ENCODE measurements around the gene PRICKLE4. TPM values are rescaled to one million over a fixed set of nuclear protein-coding genes. Genes with fewer than 3 reads are reported as not detected.
"Not testable (repeated sequence)": the region's sequence is repeated elsewhere in the genome, so short reads cannot be mapped to it uniquely, and the experiment has no call there.

The PRICKLE4 gene
- total RNA-seq, 1 experiment from 2014 or later: 0.41 TPM

DNA sequence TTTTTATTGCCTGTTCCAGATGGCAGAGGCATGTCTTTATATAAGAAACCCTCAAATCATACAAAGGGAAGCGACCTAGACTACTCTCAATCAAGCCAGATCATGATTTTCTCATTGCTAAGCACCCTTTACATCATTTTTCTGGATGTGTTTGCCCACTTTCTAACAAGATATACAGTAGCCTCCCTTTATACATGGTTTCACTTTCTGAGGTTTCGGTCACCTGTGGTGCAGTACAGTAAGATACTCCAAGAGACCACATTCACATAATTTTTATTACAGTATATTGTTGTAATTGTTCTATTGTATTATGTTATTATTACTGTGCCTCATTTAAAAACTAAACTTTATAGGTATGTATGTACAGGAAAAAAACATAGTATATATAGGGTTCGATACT, 30.5 kb downstream of the PRICKLE4 start:
- Histone ChIP-seq H3K79me2 (ENCODE audit: low read length) (no peaks in the 10 kb centered on the region), H3K9me3 (ENCODE audit: low read length) (no peaks in the 10 kb centered on the region), H4K20me1 (ENCODE audit: insufficient read depth, low read depth, low read length) (no peaks in the 10 kb centered on the region), H3K9ac (ENCODE audit: low read length) (no peak overlapping the region), H3K9me2 (replicated peaks; ENCODE audit: insufficient read depth, low read length) (no peaks in the 10 kb centered on the region), H3K4me1 (ENCODE audit: low read length) (peaks cover 20% of the 10 kb centered on the region), H3K27ac (ENCODE audit: low read length) (no peak overlapping the region), H2AFZ (ENCODE audit: low read length) (no peak overlapping the region), H3K4me2 (ENCODE audit: low read depth, low read length, poor library complexity, severe bottlenecking) (no peak overlapping the region), H3K4me3 (ENCODE audit: low read length) (no peak overlapping the region), H3K36me3 (ENCODE audit: insufficient read depth, low read length) (no peaks in the 10 kb centered on the region), H3K27me3 (ENCODE audit: low read length) (no peaks in the 10 kb centered on the region)
- DNase-seq: no peak

DNA sequence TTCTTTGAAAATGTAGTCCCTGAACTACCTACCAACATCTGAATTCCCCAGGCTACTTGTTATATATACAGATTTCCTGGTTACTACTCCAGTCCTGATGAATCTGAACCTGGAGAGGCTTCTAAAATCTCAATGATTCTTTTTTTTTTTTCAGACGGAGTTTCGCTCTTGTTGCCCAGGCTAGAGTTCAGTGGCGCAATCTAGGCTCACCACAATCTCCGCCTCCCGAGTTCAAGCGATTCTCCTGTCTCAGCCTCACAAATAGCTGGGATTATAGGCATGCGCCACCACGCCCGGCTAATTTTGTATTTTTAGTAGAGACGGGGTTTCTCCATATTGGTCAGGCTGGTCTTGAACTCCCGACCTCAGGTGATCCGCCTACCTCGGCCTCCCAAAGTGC, 31.4 kb downstream of the PRICKLE4 start:
- not testable (repeated sequence) for H3K79me2 ChIP-seq (ENCODE audit: low read length); DNase-seq; H3K36me3 ChIP-seq (ENCODE audit: insufficient read depth, low read length); H3K4me2 ChIP-seq (ENCODE audit: low read depth, low read length, poor library complexity, severe bottlenecking); H3K9ac ChIP-seq (ENCODE audit: low read length); H3K27me3 ChIP-seq (ENCODE audit: low read length); H3K9me2 ChIP-seq (replicated peaks; ENCODE audit: insufficient read depth, low read length); H2AFZ ChIP-seq (ENCODE audit: low read length); H3K27ac ChIP-seq (ENCODE audit: low read length); H4K20me1 ChIP-seq (ENCODE audit: insufficient read depth, low read depth, low read length); H3K9me3 ChIP-seq (ENCODE audit: low read length); H3K4me3 ChIP-seq (ENCODE audit: low read length)
- H3K4me1 ChIP-seq (ENCODE audit: low read length): peaks cover 22% of the 10 kb centered on the region

DNA sequence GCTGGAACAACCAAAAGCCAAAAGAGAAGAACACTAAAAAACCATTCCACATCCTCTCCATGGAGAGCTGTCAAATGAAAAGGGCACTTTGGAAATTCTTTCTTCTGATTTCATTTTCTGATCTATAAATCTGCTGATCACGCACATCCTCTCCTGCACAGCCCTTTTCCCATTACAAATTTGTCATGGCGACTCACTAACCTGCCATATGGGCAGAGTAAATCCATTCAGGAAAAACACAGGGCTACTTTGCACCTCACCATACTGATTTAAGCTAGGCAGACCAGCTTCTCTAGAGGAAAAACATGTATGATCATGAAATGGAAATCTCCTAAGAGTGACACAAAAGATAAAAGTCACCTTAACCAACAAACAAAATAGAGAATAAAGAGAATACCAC, 32.9 kb downstream of the PRICKLE4 start:
- Histone ChIP-seq H2AFZ (ENCODE audit: low read length) (no peak overlapping the region), H3K27ac (ENCODE audit: low read length) (no peak overlapping the region), H3K9ac (ENCODE audit: low read length) (no peak overlapping the region), H3K4me1 (ENCODE audit: low read length) (peaks cover 23% of the 10 kb centered on the region), H3K36me3 (ENCODE audit: insufficient read depth, low read length) (no peaks in the 10 kb centered on the region), H3K9me2 (replicated peaks; ENCODE audit: insufficient read depth, low read length) (no peaks in the 10 kb centered on the region), H3K79me2 (ENCODE audit: low read length) (no peaks in the 10 kb centered on the region), H3K4me2 (ENCODE audit: low read depth, low read length, poor library complexity, severe bottlenecking) (no peak overlapping the region), H3K4me3 (ENCODE audit: low read length) (no peak overlapping the region), H3K27me3 (ENCODE audit: low read length) (no peaks in the 10 kb centered on the region), H3K9me3 (ENCODE audit: low read length) (no peaks in the 10 kb centered on the region), H4K20me1 (ENCODE audit: insufficient read depth, low read depth, low read length) (no peaks in the 10 kb centered on the region)
- no peak for DNase-seq

DNA sequence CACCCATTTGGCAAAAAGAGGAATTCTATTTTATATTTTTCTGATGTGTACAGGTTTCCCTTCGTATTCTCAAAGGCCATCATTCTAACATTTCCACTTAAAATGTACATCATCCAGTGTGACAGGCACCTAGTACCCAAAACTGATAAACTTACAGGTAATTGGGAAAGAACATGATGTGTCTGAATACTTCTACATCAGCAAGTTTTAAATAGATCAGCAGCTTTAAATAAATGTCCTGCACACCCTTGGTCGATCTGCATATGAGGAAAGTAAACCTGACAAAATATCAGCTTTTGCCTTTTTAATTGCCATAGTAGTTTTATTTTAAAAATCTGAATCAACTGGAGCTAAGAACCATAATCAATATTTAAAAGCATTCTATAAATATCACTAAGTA, 33.4 kb downstream of the PRICKLE4 start:
- Histone ChIP-seq H3K36me3 (ENCODE audit: insufficient read depth, low read length) (no peaks in the 10 kb centered on the region), H3K4me3 (ENCODE audit: low read length) (no peak overlapping the region), H3K79me2 (ENCODE audit: low read length) (no peaks in the 10 kb centered on the region), H3K9me3 (ENCODE audit: low read length) (no peaks in the 10 kb centered on the region), H3K27me3 (ENCODE audit: low read length) (no peaks in the 10 kb centered on the region), H3K9me2 (replicated peaks; ENCODE audit: insufficient read depth, low read length) (no peaks in the 10 kb centered on the region), H3K4me2 (ENCODE audit: low read depth, low read length, poor library complexity, severe bottlenecking) (no peak overlapping the region), H2AFZ (ENCODE audit: low read length) (no peak overlapping the region), H3K27ac (ENCODE audit: low read length) (peak overlapping the region; percentile 23; the same call in 1 of the 2 replicates), H3K4me1 (ENCODE audit: low read length) (peaks cover 28% of the 10 kb centered on the region), H3K9ac (ENCODE audit: low read length) (no peak overlapping the region), H4K20me1 (ENCODE audit: insufficient read depth, low read depth, low read length) (no peaks in the 10 kb centered on the region)
- DNase-seq: no peak

DNA sequence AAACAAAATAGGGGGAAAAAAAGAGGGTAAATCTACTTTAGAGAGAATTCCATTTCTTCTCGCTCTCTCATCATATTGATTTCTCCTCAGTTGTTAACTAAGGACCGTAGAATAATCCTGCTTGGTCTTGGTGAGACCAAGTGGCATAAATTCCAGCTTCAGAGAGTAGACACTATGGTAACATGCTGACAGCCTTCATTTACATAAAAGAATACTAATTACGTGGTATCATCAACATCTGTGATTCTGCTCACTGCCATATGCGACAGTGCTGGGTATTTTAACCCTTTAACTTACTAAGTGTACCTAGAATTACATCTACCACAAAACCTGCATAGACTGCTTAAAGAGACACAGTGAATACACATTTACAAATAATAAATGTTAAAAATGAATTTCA, 34.0 kb downstream of the PRICKLE4 start:
- Histone ChIP-seq H4K20me1 (ENCODE audit: insufficient read depth, low read depth, low read length) (no peaks in the 10 kb centered on the region), H3K27me3 (ENCODE audit: low read length) (no peaks in the 10 kb centered on the region), H3K79me2 (ENCODE audit: low read length) (0 out of 2 replicates have a peak, but pooled peaks cover 5% of the 10 kb centered on the region), H3K36me3 (ENCODE audit: insufficient read depth, low read length) (no peaks in the 10 kb centered on the region), H3K9ac (ENCODE audit: low read length) (no peak overlapping the region), H3K4me3 (ENCODE audit: low read length) (no peak overlapping the region), H2AFZ (ENCODE audit: low read length) (no peak overlapping the region), H3K27ac (ENCODE audit: low read length) (no peak overlapping the region), H3K9me3 (ENCODE audit: low read length) (no peaks in the 10 kb centered on the region), H3K4me1 (ENCODE audit: low read length) (peaks cover 34% of the 10 kb centered on the region), H3K4me2 (ENCODE audit: low read depth, low read length, poor library complexity, severe bottlenecking) (no peak overlapping the region), H3K9me2 (replicated peaks; ENCODE audit: insufficient read depth, low read length) (no peaks in the 10 kb centered on the region)
- no peak for DNase-seq

DNA sequence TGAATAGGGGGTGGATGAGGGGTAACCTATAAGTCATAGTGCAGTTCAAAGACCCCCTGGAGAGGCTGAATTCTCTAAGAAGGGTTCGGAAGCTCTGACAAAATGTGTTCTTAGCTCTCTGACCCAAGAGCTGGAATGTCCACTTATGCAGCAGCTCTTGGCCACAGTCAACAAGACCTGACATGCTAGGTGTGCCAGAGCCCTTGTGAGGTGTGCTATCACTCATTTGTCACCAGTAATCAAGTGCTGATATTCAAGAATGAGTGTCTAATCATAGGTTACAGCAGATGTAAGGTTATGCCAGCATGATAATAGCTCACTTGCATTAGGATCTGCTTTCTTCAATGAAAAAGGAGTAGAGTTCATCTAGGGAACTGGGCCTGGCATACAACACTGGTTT, 35.0 kb downstream of the PRICKLE4 start:
- H4K20me1 ChIP-seq (ENCODE audit: insufficient read depth, low read depth, low read length): no peaks in the 10 kb centered on the region
- H3K4me2 ChIP-seq (ENCODE audit: low read depth, low read length, poor library complexity, severe bottlenecking): no peak overlapping the region
- no peaks in the 10 kb centered on the region for H3K9me3 ChIP-seq (ENCODE audit: low read length)
- no peaks in the 10 kb centered on the region for H3K27me3 ChIP-seq (ENCODE audit: low read length)
- no peaks in the 10 kb centered on the region for H3K36me3 ChIP-seq (ENCODE audit: insufficient read depth, low read length)
- 0 out of 2 replicates have a peak, but pooled peaks cover 5% of the 10 kb centered on the region for H3K79me2 ChIP-seq (ENCODE audit: low read length)
- H3K27ac ChIP-seq (ENCODE audit: low read length): no peak overlapping the region
- peaks cover 35% of the 10 kb centered on the region for H3K4me1 ChIP-seq (ENCODE audit: low read length)
- DNase-seq: no peak
- no peaks in the 10 kb centered on the region for H3K9me2 ChIP-seq (replicated peaks; ENCODE audit: insufficient read depth, low read length)
- no peak overlapping the region for H2AFZ ChIP-seq (ENCODE audit: low read length)
- no peak overlapping the region for H3K4me3 ChIP-seq (ENCODE audit: low read length)
- H3K9ac ChIP-seq (ENCODE audit: low read length): no peak overlapping the region

DNA sequence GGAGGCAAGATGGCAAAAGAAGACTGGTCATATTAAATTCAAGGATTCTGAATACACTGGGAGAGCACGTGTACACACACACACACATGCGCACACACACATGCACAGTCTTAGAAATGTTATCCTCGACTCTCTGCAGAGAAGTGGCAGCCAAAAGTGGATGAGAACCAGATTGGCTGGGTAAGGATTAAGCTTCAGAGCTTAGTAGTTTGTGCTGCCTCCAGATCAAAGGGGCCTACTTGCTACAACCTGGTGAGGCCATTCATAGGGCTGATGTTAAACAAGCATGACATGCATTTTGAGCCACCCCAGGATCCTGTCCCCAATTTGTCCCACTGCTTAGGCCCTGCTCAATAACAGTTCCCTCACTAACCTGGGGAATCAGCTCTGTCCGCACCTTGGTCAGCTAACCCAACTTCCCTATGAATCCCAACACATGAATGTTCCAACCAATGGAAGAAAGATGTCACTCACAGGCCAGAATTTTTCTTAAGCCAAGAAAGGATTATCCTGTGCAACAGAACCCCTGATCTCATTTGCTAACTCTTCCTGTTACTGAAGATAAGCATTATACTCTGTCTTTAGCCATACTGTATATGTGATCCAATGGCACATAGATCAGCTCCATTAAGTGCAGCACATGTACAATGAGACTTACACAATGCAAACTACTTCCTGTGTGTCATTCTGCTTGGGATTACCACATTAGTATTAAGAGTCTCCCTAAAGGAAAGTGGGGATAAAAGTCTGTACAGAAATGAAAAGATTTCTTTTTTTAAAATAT, 37.9 kb downstream of the PRICKLE4 start:
- Histone ChIP-seq H3K27ac (ENCODE audit: low read length) (no peak overlapping the region), H3K79me2 (ENCODE audit: low read length) (0 out of 2 replicates have a peak, but pooled peaks cover 5% of the 10 kb centered on the region), H3K4me3 (ENCODE audit: low read length) (no peak overlapping the region), H3K9me2 (replicated peaks; ENCODE audit: insufficient read depth, low read length) (no peaks in the 10 kb centered on the region), H3K27me3 (ENCODE audit: low read length) (no peaks in the 10 kb centered on the region), H3K9ac (ENCODE audit: low read length) (no peak overlapping the region), H2AFZ (ENCODE audit: low read length) (no peak overlapping the region), H3K9me3 (ENCODE audit: low read length) (no peaks in the 10 kb centered on the region), H3K36me3 (ENCODE audit: insufficient read depth, low read length) (no peaks in the 10 kb centered on the region), H3K4me1 (ENCODE audit: low read length) (peaks cover 29% of the 10 kb centered on the region), H3K4me2 (ENCODE audit: low read depth, low read length, poor library complexity, severe bottlenecking) (no peak overlapping the region), H4K20me1 (ENCODE audit: insufficient read depth, low read depth, low read length) (no peaks in the 10 kb centered on the region)
- no peak for DNase-seq

DNA sequence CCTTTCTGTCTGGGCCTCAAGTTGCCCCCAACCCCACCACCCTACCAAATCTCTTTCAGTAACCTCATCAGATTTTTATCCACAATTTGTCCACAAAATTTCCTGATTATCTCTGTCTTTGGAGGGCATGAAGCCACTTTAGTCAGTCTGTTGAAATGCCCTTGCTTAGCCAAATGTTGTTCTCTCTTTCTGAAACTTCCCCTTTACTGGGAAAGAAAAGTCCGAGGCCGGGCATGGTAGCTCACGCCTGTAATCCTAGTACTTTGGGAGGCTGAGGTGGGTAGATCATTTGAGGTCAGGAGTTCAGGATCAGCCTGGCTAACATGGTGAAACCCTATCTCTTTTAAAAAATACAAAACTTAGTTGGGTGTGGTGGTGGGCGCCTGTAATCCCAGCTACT, 40.7 kb downstream of the PRICKLE4 start:
- 0 out of 2 replicates have a peak, but pooled peaks cover 5% of the 10 kb centered on the region for H3K79me2 ChIP-seq (ENCODE audit: low read length)
- no peak overlapping the region for H2AFZ ChIP-seq (ENCODE audit: low read length)
- H3K27me3 ChIP-seq (ENCODE audit: low read length): no peaks in the 10 kb centered on the region
- no peak overlapping the region for H3K27ac ChIP-seq (ENCODE audit: low read length)
- H3K9me2 ChIP-seq (replicated peaks; ENCODE audit: insufficient read depth, low read length): no peaks in the 10 kb centered on the region
- H3K4me1 ChIP-seq (ENCODE audit: low read length): peaks cover 13% of the 10 kb centered on the region
- no peaks in the 10 kb centered on the region for H4K20me1 ChIP-seq (ENCODE audit: insufficient read depth, low read depth, low read length)
- H3K36me3 ChIP-seq (ENCODE audit: insufficient read depth, low read length): no peaks in the 10 kb centered on the region
- H3K9ac ChIP-seq (ENCODE audit: low read length): no peak overlapping the region
- H3K9me3 ChIP-seq (ENCODE audit: low read length): no peaks in the 10 kb centered on the region
- DNase-seq: no peak
- H3K4me2 ChIP-seq (ENCODE audit: low read depth, low read length, poor library complexity, severe bottlenecking): no peak overlapping the region
- no peak overlapping the region for H3K4me3 ChIP-seq (ENCODE audit: low read length)

All from Karpas-422 (cell line).